Skin epidermis (tissue), 12 donors: ENCODE data around the gene CROT.
A peak's percentile ranks its signal among the peaks of the same experiment; 100 is the strongest.

Experiments used
- H3K27ac ChIP-seq, 21 experiments: fragments of 200-600 bp; sonication (generic) in 11 of 21; one replicate each; pipeline ENCODE4 v1.5.0; 2020; ENCODE audit warnings: mild to moderate bottlenecking in 3 of 21, inconsistent platforms in 2 of 21, moderate library complexity in 2 of 21
- H3K4me3 ChIP-seq, 7 experiments: fragments of 200-600 bp; sonication (generic) in 2 of 7; one replicate each; pipeline ENCODE4 v1.5.0; 2020; ENCODE audit warnings: inconsistent platforms in 2 of 7, mild to moderate bottlenecking in 2 of 7, moderate library complexity in 1 of 7

Gene CROT

DNA sequence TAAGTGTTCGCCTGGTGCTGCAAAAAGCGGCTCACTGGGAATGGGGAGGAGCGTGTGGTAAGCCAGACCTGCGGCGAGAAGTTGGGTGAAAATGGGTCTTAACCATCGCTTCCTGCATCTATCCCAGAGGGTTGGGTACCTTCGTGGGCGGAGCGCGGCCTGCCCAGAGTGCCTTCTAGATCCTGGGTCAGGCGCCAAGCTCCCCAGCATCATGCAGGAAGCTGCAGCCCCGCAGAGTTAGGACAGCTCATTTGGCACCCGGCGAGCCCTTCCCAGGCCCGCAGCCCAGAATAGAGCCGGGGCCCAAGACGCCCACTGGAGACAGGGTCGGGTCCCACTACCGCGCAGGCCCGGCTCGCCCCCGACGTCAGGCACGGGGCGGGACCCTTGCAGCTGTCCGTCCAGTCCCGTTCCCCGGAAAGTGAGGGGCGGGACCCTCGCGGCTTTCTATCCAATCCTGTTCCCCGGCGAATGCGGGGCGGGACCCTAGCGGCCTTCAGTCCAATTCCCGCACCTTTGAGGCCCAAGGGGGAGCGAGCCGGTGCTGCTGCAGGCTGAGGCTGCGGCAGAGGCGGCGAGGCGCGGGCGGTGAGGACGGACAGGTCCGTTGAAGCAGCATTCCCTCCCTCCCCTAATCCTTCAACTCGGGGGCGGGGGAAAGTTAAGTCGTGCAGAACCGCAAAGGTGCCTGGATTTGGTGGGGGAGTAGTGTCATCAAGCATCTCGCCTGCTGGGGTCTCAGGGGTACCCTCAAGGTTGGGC is at the start of gene CROT:
TSS of gene CROT (plus strand) at position 499 of the 762 bp plus-strand sequence. CDS start 3,405 bp downstream, outside the sequence.
- H3K4me3 ChIP-seq: peak within 1 kb of the TSS; percentile 54 to 78 (median 69)
- peak within 1 kb of the TSS; percentile 28 to 93 (median 82) for H3K27ac ChIP-seq

GRCh38 chr7:87300756-87301155 is 44.7 kb upstream of the CROT start:
- Histone ChIP-seq H3K4me3 (no peak overlapping the region), H3K27ac (no peak overlapping the region)

DNA sequence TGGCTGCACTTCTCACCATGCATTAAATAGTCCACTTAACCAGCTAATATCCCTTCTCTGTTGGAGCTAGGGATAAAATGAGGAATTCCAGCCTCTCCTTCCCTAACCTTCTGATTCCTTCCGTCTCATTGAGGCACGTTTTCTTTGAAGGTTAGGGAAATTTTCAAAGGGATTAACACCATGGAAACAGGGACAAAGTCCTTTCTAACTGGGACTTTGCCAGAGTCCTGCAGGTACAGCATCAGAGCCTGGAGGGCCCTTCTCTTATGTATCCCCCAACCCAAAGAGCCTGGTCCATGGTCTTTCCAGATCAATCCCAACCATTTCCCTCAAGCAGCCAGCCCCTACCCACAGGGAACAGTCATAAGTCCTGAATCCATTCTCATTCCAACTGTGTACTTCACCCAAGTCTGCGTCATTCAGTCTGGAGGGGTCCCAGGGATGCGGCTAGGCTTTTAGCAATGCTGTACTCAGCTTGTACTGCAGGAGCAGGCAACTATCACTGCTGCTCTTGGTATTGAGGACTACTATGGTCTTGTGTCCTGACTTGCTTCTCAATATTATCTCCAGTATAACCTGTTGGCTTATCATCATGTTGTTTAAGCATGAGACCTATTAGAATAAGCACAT is 34.6 kb upstream of the CROT start:
- Histone ChIP-seq H3K27ac (no peak overlapping the region), H3K4me3 (no peak overlapping the region)

GRCh38 chr7:87312215-87312865 is 33.1 kb upstream of the CROT start:
- H3K27ac ChIP-seq: no peak overlapping the region

GRCh38 chr7:87316097-87316700 is 29.3 kb upstream of the CROT start:
- Histone ChIP-seq H3K4me3 (no peak overlapping the region), H3K27ac (peak overlapping the region in 20 of 21 experiments; percentile 2 to 89 (median 68))

More at GRCh38 chr7:87312215-87312865, 33.1 kb upstream of the CROT start:
- H3K4me3 ChIP-seq: no peak overlapping the region

GRCh38 chr7:87316846-87317552 is 28.5 kb upstream of the CROT start:
- Histone ChIP-seq H3K4me3 (no peak overlapping the region), H3K27ac (peak overlapping the region in 20 of 21 experiments; percentile 20 to 89 (median 68))

GRCh38 chr7:87317691-87318245 is 27.7 kb upstream of the CROT start:
- Histone ChIP-seq H3K4me3 (no peak overlapping the region), H3K27ac (peak overlapping the region in 14 of 21 experiments; percentile 18 to 89 (median 72))

DNA sequence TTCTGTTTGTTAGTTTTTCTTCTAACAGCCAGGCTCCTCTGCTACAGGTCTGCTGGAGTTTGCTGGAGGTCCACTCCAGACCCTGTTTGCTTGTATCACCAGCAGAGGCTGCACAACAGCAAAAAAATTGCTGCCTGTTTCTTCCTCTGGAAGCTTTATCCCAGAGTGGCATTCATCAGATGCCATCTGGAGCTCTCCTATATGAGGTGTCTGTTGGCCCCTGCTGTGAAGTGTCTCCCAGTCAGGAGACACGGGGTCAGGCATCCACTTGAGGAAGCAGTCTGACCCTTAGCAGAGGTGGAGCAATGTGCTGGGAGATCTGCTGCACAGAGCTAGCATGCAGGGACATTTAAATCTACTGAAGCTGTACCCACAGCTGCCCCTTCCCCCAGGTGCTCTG is 26.7 kb upstream of the CROT start:
- H3K27ac ChIP-seq: peak overlapping the region in 15 of 21 experiments; percentile 46 to 89 (median 80)
- peak overlapping the region in 2 of 7 experiments; percentile 0 to 29 for H3K4me3 ChIP-seq

- peak overlapping the region in 5 of 7 experiments; percentile 0 to 29 (median 9) for H3K4me3 ChIP-seq
- H3K27ac ChIP-seq: peak overlapping the region in 18 of 21 experiments; percentile 9 to 89 (median 75)
Measured at GRCh38 chr7:87319154-87319581, 26.3 kb upstream of the CROT start.

DNA sequence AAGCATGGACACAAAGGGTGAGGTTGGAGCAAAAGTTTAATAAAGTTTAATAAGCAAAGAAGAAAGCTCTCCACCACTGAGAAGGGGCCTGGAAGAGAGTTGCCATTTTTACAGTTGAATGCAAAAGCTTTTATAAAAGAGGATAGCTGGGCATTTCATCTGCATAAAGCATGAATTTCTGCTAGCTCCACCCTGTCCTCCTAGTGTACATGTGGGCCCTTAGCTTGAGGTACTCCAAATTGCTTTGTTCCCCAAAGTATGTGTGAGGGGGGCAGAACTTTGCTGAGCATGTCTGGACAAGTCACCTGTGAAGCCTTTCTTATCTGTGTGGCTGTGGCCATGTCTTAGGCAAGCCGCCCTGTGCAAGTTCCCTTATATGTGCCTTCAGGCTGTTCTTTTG is 22.6 kb upstream of the CROT start:
- Histone ChIP-seq H3K4me3 (no peak overlapping the region), H3K27ac (no peak overlapping the region)

DNA sequence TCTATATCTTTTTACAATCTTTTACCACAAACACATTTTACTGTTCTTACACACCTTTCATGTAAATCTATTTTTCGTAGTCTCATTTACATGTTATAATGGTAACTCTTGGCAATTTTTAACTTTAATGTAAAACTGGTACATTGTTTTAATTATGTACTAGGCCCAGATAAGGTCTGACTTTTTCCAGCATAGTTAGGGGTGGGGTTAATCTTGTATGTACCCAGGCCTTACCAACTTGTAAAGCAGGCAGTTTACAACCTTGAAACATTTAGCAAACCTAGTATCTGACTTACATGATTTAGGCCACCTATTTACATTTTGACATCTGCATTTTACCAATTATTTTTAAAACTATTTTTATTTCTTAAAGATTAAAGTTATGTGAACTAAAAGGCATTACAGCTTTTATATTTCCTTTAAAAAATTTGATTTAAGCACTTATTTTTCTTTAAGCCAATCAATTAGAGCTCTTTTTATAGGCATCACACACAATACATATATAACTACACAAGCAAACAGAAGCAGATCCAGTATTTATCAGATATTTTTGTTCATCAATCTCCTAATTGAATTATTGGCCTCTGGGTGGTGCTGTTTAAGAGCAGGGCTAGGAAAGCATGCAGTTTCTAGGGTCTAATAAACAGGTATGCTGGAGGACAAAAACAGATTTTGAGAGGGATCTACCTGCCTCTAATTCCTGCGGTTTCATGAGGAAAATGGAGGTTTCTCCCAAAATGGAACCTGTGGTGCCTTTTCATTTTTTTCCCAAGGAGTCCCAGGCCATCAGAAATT is 19.7 kb upstream of the CROT start:
- no peak overlapping the region for H3K27ac ChIP-seq
- no peak overlapping the region for H3K4me3 ChIP-seq

GRCh38 chr7:87328281-87328680 is 17.2 kb upstream of the CROT start:
- Histone ChIP-seq H3K27ac (no peak overlapping the region), H3K4me3 (no peak overlapping the region)

DNA sequence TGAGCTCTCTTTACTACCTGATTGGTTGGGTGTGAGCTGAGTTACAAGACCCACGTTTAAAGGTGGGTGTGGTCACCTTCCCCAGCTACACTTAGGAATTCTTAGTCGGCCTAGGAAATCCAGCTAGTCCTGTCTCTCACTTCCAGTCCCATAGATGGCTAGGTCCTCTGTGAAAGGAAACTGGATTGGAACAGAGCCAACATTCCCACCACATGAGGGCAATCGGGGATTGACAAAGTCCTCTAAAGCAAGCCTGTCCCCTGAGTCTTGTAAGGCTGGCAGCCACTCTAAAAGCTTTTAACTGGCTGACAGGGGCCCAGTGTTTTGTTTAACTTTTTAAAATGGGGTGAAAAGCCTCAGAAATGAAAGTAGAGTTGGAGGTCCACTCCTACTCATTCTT is 15.1 kb upstream of the CROT start:
- Histone ChIP-seq H3K27ac (no peak overlapping the region), H3K4me3 (no peak overlapping the region)

DNA sequence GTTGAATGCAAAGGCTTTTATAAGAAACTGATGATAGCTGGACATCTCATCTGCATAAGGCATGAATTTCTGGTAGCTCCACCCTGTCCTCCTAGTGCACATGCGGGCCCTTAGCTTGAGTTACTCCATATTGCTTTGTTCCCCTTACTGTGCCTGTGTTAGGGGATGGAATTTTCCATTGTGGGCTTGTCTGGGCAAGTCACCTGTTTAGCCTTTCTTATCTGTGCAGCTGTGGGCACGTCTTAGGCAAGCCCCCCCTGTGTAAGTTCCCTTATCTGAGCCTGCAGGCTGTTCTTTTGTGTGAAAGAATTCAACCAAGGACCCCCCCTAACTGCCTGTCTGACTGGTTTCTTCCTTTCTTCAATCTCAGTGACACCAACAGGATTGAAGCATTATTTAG is 14.5 kb upstream of the CROT start:
- no peak overlapping the region for H3K27ac ChIP-seq

GRCh38 chr7:87331687-87332252 is 13.7 kb upstream of the CROT start:
- no peak overlapping the region for H3K27ac ChIP-seq
- H3K4me3 ChIP-seq: no peak overlapping the region

More for the DNA sequence above, 14.5 kb upstream of the CROT start:
- no peak overlapping the region for H3K4me3 ChIP-seq

- H3K27ac ChIP-seq: no peak overlapping the region
- H3K4me3 ChIP-seq: no peak overlapping the region
Measured at GRCh38 chr7:87332321-87332720, 13.1 kb upstream of the CROT start.

GRCh38 chr7:87336136-87336535 is 9.3 kb upstream of the CROT start:
- Histone ChIP-seq H3K27ac (no peak overlapping the region), H3K4me3 (no peak overlapping the region)

DNA sequence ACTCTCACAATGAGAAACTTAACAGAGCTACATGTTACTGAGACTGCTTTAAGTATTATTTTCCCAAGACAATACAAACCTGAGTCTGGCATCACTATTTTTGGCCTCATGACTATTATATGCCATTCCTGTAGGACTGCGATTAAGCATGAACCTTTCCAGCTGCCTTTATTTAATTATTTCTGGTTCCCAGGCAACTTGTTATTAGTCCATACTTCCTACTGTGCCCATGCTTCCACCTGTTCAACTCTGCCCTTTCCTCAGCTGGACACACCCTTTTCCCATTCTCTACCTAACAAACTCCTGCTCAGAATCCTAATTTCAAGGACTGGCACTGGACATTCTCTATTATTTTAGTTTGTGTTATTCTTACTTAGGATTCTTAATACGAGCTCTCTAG is 8.1 kb upstream of the CROT start:
- Histone ChIP-seq H3K4me3 (no peak overlapping the region), H3K27ac (no peak overlapping the region)
